ENCODE measurements around the gene FAM83E.

FAM83E gene

GRCh38 chr19:48603001-48603400, 11.9 kb downstream of the FAM83E start:
- Histone ChIP-seq H3K9me3 (no peaks in the 10 kb centered on the region), H3K36me3 (no peaks in the 10 kb centered on the region), H3K4me1 (no peaks in the 10 kb centered on the region), H3K27me3 (peaks cover 0 to 34% of the 10 kb centered on the region in 2 donors), H3K4me3 (no peak overlapping the region), H3K27ac (no peak overlapping the region)
- intact Hi-C loops (cut with DNase I; ENCODE audit: low total_unique reads): no loop called here
- no peak for TF ChIP-seq CTCF (IDR thresholded peaks at IDR 0.05)
- DNase-seq: no peak

- no peak for TF ChIP-seq CTCF (IDR thresholded peaks at IDR 0.05)
- Histone ChIP-seq H3K27ac (no peak overlapping the region), H3K27me3 (peaks cover 0 to 50% of the 10 kb centered on the region in 2 donors), H3K36me3 (no peaks in the 10 kb centered on the region), H3K9me3 (no peaks in the 10 kb centered on the region), H3K4me3 (no peak overlapping the region), H3K4me1 (no peaks in the 10 kb centered on the region)
- no peak for DNase-seq
- intact Hi-C loops (cut with DNase I; ENCODE audit: low total_unique reads): no loop called here
Measured at GRCh38 chr19:48600679-48601417, 14.0 kb downstream of the FAM83E start.

GRCh38 chr19:48598996-48599700, 15.7 kb downstream of the FAM83E start:
- no peak for TF ChIP-seq CTCF (IDR thresholded peaks at IDR 0.05)
- intact Hi-C loops (cut with DNase I; ENCODE audit: low total_unique reads): no loop called here

DNA sequence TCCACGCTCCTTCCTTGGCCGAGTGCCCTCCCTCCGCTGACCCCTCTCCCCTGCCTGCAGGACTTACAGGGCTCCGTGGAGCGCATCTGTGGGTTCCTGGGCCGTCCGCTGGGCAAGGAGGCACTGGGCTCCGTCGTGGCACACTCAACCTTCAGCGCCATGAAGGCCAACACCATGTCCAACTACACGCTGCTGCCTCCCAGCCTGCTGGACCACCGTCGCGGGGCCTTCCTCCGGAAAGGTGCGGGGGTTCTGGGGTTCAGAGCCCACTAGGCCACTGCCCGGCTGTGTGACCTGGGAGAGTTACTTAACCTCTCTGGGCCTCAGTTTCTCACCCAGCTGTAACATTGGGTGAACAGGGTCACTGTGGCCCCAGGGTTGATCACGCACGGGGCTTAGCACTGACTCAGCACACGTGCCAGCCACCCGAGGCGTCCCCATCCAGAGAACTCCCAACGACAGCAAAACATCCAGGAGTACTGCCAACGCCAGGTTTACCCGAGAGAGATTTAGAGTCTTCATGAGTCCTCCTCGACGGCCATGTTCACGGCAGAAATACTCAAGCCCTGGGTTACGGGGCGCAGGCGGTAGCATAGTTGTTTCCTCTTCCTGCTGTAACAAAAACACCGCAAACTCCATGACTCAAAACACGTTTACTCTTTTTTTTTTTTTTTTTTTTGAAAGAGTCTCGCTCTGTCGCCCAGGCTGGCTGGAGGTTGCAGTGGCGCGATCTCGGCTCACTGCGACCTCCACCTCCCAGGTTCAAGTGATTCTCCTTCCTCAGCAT, 18.0 kb downstream of the FAM83E start:
- intact Hi-C loops (cut with DNase I; ENCODE audit: low total_unique reads): no loop called here
- no peak for TF ChIP-seq CTCF (IDR thresholded peaks at IDR 0.05)
- no peaks in the 10 kb centered on the region for H3K36me3 ChIP-seq
- peaks cover 0 to 50% of the 10 kb centered on the region in 2 donors for H3K27me3 ChIP-seq
- H3K4me1 ChIP-seq: no peaks in the 10 kb centered on the region
- no peak for DNase-seq
- no peak overlapping the region for H3K27ac ChIP-seq
- H3K4me3 ChIP-seq: no peak overlapping the region
- no peaks in the 10 kb centered on the region for H3K9me3 ChIP-seq

More at GRCh38 chr19:48598996-48599700, 15.7 kb downstream of the FAM83E start:
- no peak overlapping the region for H3K27ac ChIP-seq
- no peak overlapping the region for H3K4me3 ChIP-seq
- no peaks in the 10 kb centered on the region for H3K36me3 ChIP-seq
- peaks cover 0 to 50% of the 10 kb centered on the region in 2 donors for H3K27me3 ChIP-seq
- DNase-seq: no peak
- H3K4me1 ChIP-seq: no peaks in the 10 kb centered on the region
- no peaks in the 10 kb centered on the region for H3K9me3 ChIP-seq

DNA sequence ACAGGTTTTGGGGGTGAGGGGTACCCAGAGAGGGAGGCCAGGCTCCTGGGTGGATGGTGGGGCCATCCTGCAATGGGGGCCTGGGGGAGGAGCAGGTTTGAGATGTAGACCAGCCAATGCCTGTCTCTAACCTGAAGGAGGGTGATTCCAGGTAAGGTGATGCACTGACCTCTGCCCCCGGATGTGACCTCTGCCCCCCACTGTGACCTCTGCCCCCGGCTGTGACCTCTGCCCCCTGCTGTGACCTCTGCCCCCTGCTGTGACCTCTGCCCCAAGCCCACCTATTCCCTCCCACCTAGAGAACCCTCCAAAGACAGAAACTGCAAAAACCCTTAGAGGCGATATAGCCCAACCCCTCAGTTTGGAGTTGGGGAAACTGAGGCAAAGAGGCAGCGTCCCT, 18.6 kb downstream of the FAM83E start:
- H3K36me3 ChIP-seq: no peaks in the 10 kb centered on the region
- H3K4me3 ChIP-seq: no peak overlapping the region
- H3K27me3 ChIP-seq: peaks cover 0 to 48% of the 10 kb centered on the region in 2 donors
- no peak overlapping the region for H3K27ac ChIP-seq
- intact Hi-C loops (cut with DNase I; ENCODE audit: low total_unique reads): no loop called here
- H3K4me1 ChIP-seq: no peaks in the 10 kb centered on the region
- no peaks in the 10 kb centered on the region for H3K9me3 ChIP-seq
- no peak for TF ChIP-seq CTCF (IDR thresholded peaks at IDR 0.05)
- no peak for DNase-seq
